ENCODE results near the gene MUTYH.
"Not testable (repeated sequence)": the region's sequence is repeated elsewhere in the genome, so short reads cannot be mapped to it uniquely, and the experiment has no call there.

Gene MUTYH

GRCh38 chr1:45339789-45340558, at the start of gene MUTYH, which contains the start of gene TOE1:
TSS of gene MUTYH (minus strand) at chr1:45340440. CDS start at chr1:45334505, 5,935 bp downstream.
TSS of gene TOE1 (plus strand) at chr1:45340170. CDS start at chr1:45340253, 83 bp downstream.
- DNase-seq = peak; percentile 98

DNA sequence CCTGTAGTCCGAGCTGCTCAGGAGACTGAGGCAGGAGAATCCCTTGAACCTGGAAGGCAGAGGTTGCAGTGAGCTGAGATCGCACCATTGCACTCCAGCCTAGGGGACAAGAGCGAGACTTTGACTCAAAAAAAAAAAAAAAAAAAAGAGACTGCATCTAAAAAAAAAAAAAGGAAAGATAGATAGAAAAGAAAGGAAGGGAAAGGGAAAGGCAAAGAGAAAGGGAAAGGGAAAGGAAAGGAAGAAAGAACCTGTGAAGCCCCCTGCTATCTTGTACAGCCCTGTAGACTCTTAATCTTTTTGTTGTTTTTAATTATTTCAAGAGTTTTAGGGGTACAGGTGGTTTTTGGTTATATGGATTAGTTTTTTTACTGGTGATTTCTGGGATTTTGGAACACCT, 46.0 kb upstream of the MUTYH start:
- no peak for DNase-seq

DNA sequence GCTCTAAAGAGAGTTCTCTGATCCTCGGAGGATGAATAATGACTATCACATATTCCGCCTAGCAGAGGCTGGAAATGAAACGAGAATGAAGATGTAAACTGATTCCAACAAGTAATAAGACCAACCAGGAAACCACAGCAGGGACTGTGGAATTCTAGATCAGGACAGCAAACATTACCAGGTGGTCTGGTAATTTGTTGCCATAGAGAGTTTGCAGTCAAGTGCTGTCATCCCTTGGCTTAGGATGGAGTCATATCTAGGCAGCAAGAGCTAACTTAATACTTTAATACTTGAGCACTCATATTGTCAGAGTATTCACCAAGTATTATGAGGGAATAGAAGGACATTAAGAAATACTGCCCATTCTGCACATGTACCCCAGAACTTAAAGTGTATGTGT, 45.1 kb upstream of the MUTYH start:
- no peak for DNase-seq

DNA sequence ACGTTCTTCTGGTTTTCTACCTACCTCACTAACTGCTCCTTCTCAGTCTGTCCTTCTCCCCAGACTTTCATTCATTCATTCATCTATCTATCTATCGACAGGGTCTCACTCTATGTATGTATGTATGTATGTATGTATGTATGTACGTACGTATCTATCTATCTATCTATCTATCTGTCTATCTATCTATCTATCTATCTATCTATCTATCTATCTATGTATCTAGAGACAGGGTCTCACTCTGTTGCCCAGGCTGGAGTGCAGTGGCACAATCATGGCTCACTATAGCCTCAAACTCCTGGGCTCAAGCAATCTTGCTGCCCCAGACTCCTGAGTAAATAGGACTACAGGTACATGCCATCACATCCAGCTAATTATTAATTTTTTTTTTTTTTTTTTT, 44.0 kb upstream of the MUTYH start:
- DNase-seq = not testable (repeated sequence)

DNA sequence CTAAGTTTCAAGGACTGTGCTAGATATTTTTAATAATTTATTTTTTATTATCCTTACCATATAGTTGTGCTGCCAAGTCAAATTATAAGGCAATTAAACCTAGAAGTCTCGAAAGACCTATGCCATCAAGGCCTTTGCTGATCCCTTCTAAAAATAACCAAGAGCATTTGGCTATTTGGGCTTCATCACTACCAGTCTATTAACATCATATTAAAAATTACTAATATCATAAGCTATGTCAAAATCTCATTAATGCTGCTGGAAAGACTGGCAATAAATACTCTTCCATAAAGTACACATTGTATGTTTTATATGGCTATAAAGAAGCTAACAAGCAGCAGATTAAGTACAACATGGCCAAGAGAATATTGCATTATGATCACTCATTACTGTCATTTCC, 43.0 kb upstream of the MUTYH start:
- no peak for DNase-seq

DNA sequence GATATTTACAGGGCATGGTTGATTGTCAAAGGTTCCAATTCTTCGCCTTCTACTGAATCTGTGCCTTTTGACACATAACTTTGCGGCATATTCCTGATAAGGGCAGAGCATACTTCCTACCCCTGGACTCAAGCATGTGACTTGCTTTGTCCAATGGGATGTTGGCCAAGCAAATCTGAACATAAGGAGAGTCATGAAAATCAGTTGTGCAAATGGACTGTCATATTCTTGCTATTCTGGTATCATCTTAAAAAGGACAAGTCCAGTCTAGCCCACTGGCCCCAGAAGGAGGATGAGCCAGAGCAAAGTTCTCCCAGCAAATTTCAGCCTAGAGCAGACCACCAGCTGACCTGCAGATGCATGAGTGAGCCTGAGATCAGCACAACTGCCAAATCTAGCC, 41.0 kb upstream of the MUTYH start:
- no peak for DNase-seq

GRCh38 chr1:45380730-45381129, 40.5 kb upstream of the MUTYH start:
- no peak for DNase-seq

GRCh38 chr1:45380125-45380524, 39.9 kb upstream of the MUTYH start:
- DNase-seq = no peak

DNA sequence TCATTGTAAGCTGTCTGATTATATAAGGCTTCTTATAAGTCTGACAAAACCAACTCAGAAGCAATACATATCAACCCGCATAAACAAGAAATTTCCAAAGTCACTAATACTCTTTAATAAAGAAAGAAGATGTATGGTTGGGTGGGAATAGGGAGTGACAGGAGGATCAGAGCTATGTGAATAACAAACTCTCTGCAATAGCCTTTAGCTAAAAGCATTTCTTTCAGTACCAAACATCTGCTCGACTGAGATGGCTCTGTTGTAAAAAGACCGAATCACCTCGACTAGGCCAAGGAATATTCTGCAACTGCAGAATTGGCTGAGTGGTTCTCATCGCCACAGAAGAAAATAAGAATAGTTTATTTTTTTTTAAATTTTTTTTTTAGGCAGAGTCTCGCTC, 39.3 kb upstream of the MUTYH start:
- no peak for DNase-seq

DNA sequence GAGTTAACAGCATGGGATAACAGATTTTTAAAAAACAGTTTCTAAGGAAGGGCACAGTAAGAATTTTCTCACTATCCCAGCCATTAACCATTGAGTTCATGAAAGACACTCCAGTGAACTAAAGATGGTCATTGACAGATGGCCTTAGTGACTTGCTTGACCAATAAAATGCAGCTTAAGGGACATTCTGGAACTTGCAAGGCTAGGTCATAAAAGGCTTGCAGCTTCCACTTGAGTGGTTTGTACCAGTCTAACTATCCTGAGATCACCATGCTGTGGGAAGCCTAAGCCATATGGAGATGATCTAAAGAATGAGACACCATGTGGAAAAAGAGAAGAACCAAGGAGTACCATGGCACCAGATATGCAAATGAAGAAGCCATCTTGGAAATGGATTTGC, 37.9 kb upstream of the MUTYH start:
- no peak for DNase-seq

- no peak for DNase-seq
These were observed 35.2 kb upstream of the MUTYH start for GRCh38 chr1:45375104-45376090.

DNA sequence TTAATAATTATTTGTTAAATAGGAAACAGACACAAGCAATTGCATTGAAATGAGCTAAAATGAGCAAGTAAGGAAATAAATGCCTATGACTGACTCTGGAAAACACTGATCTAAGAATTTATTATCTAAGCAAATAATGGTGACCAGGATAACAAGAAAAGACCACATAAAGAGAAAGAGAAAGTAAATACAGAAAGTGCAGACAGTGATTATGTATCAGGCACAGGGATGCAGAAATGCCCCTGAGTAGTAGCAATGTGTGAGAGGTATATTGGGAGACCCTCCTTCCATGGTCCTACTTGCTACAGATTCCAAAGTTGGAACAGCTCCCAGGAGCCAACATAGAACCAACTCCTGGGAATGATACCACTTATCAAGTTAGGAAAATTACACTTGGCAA, 33.3 kb upstream of the MUTYH start:
- DNase-seq = no peak

GRCh38 chr1:45370575-45370974, 30.3 kb upstream of the MUTYH start:
- no peak for DNase-seq

GRCh38 chr1:45365051-45365450, 24.8 kb upstream of the MUTYH start:
- no peak for DNase-seq

DNA sequence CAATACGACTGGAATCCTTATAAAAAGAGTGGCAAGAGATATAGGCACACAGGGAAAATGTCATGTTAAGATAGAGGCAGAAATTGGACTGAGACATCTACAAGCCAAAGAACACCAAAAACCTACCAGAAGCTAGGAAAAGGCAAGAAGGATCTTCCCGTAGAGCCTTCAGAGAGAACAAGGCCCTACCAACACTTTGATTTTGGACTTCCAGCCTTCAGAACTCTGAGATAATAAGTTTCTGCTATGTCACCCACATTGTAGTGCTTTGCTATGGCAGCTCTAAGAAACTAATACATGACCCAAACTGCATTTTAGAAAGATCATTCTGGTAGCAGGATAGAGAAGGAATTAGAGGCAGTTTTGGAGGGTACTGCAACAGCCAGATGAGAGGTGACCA, 24.1 kb upstream of the MUTYH start:
- DNase-seq = no peak

GRCh38 chr1:45360981-45361380, 20.7 kb upstream of the MUTYH start:
- not testable (repeated sequence) for DNase-seq

DNA sequence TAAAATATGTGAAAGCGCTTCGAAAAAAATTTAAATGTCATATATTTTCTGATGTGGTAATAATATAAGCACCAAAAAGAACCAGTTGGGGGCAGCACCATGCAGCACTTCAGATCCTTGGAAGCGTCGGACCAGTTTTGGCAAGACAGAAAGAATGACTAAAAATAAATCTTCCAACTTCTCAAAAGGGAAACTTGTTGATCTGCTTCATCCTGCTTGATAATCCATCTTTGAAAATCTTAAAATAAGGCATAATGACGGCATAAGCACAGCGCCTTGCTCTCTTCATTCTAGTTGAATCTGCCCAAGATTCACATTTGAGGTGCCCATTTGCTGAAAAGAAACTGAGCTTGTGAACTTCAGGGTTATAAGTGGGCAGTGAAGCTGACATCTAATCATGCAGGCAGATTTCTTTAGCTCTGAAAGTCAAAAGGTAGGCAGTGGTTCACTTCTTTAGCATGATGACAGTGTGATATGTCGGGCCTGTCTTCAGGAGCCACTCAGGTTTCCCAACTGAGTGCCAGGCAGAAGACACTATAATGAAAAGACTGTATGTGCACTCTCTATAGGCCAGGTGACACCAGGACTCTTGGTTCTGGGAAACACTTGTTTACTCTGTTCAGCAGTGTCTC, 19.8 kb upstream of the MUTYH start:
- DNase-seq = peak; percentile 57 to 69

DNA sequence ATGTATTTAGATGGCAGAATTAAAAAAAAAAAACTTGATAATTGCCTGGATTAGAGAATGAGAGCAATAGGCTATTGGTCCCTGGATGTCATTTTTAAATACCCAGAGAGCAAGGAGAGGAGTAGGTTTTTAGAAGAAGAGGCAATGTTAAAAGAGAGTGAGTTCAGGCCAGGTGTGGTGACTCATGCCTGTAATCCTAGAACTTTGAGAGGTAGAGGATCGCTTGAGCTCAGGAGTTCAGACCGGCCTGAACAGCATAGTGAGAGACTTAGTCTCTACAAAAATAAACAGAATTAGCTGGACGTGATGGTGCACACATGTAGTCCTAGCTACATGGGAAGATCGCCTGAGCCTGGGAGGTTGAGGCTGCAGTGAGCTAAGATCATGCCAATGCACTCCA, 15.9 kb upstream of the MUTYH start:
- DNase-seq = no peak

- DNase-seq = no peak
These were observed 15.4 kb upstream of the MUTYH start for GRCh38 chr1:45355683-45356082.

GRCh38 chr1:45354838-45355237, 14.6 kb upstream of the MUTYH start:
- no peak for DNase-seq

DNA sequence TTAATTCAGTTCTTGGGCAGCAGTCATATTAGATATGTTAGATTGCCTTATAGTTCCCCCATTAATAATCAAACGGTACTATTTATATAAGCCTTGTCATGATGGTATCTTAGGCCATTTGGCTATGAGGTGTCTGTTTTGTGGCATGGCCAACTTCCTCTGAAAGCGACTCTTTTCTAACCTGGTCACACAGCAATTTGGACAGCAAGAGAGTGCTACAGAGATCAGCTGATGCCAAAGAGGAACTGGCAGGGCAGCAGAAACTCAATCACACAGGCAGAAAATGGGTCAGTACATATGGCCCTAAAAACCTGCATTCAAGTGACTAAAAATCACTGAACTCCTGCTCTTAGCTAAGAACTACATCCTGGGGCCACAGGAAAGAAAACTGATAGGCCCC, 13.4 kb upstream of the MUTYH start:
- DNase-seq = no peak

DNA sequence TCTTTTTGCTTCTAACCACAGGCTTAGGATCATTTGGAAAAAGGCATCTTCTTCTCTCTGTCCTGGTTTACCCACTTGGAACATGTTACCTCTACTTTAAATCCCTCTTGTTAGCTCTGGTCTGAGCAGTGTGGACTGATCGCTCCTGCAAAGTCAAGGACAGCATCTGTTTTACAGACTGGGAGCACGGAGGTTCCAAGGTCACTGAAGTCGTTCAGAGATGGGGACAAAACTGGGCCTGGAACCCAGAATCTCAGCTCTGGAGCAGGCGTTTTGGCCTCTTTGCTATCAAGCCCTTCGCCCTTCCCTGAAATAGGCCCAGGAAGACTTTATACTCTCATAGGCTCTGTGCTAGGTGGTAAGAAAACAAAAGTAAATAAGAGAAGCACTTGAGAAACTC, 11.3 kb upstream of the MUTYH start:
- no peak for DNase-seq

GRCh38 chr1:45348966-45349677, 8.9 kb upstream of the MUTYH start:
- DNase-seq = no peak
